GM21381 (cell line): ENCODE measurements around the gene MMEL1.

Source experiments
- ATAC-seq: cut with Tn5 transposase; IDR thresholded peaks from one replicate; pipeline ENCODE4 v1.9.1; 2021; ENCODE audit warnings: mild to moderate bottlenecking, moderate library complexity; ENCODE audit not compliant: unreplicated experiment

MMEL1 gene

GRCh38 chr1:2643414-2644077 is 10.7 kb upstream of the MMEL1 start:
- ATAC-seq, result no peak

- peak; percentile 86 for ATAC-seq
Observed at GRCh38 chr1:2642560-2643413, 10.0 kb upstream of the MMEL1 start.

- peak; percentile 4 for ATAC-seq
Observed at GRCh38 chr1:2642131-2642559, 9.3 kb upstream of the MMEL1 start.

- no peak for ATAC-seq
Observed at GRCh38 chr1:2641381-2642130, 8.7 kb upstream of the MMEL1 start.

- ATAC-seq, result no peak
Observed at GRCh38 chr1:2640626-2641025, 7.8 kb upstream of the MMEL1 start.

GRCh38 chr1:2639607-2640521 is 7.0 kb upstream of the MMEL1 start:
- no peak for ATAC-seq

GRCh38 chr1:2639203-2639602 is 6.4 kb upstream of the MMEL1 start:
- ATAC-seq, result no peak

- ATAC-seq, result no peak
Observed at GRCh38 chr1:2638466-2639115, 5.8 kb upstream of the MMEL1 start.

GRCh38 chr1:2637442-2638145 is 4.8 kb upstream of the MMEL1 start:
- ATAC-seq, result no peak

- ATAC-seq, result no peak
Observed at GRCh38 chr1:2636733-2637132, 3.9 kb upstream of the MMEL1 start.

GRCh38 chr1:2635361-2636010 is 2.7 kb upstream of the MMEL1 start:
- no peak for ATAC-seq

- ATAC-seq, result no peak
Observed at GRCh38 chr1:2633936-2634491, 1.2 kb upstream of the MMEL1 start.

GRCh38 chr1:2633366-2633935 is 635 bp upstream of the MMEL1 start:
- no peak for ATAC-seq

GRCh38 chr1:2632051-2632430 is 775 bp downstream of the MMEL1 start:
- no peak for ATAC-seq

GRCh38 chr1:2631136-2632050 is 1.4 kb downstream of the MMEL1 start:
- ATAC-seq, result no peak

GRCh38 chr1:2630498-2631135 is 2.2 kb downstream of the MMEL1 start:
- no peak for ATAC-seq
